Measurements from ENCODE around the gene CERS1.

Gene CERS1

DNA sequence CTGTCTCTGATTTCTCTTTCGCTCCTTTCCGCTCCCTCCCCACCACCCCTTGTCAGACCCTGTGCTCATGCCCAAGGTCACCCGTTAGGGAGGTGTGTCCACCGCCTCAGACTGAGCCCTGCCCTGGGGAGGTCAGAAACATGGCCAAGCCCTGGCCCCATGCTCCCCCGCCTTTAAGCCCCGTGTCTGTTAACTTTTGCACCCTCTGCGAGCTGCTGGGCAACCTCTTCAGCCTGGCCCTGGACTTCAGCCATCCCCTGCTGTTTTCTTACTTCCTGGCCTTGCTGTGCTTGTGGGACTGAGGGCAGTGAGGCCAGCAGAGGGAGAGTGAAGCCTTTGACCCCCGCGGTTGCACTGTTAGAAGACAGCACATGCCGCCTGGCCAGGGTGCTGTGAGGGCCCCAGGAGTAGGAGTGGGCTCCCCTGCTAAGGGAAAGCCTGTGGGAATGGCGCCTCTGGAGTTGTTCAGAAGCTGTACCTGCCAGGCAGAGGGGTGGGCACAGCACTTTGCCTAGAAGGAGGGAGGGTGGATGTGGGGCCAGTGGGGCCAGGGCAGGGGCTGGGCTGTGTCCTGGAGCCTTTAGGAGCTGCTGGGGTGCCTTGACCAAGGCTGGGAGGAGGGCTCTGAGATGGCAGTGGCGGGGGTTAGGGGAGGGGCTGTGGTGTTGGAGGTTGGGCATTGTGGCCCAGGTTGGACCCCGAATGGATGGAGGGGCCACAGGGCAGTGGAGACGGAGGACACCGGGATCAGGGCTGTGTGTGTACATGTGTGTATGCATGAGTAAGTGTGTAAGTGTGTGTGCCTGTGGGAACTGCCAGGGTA is 56.3 kb downstream of the CERS1 start:
- DNase-seq (ENCODE audit: low read depth): no peak

DNA sequence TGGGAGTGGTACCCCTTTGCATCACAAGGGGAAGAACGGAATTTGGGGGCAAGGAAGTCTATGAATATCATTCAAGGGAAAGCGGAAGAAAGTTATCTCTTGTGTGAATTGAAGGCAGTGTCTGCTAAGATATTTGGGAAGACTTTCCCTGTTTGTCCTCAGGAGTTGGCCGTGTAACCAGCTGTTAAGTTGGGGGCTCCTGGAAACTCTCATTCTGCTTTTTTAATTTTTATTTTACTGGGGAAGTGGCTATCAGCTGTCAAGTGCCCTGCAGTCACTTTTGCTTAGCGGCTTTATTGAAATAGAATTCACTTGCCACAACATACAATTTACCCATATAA is 61.3 kb downstream of the CERS1 start:
- no peak for DNase-seq (ENCODE audit: low read depth)

DNA sequence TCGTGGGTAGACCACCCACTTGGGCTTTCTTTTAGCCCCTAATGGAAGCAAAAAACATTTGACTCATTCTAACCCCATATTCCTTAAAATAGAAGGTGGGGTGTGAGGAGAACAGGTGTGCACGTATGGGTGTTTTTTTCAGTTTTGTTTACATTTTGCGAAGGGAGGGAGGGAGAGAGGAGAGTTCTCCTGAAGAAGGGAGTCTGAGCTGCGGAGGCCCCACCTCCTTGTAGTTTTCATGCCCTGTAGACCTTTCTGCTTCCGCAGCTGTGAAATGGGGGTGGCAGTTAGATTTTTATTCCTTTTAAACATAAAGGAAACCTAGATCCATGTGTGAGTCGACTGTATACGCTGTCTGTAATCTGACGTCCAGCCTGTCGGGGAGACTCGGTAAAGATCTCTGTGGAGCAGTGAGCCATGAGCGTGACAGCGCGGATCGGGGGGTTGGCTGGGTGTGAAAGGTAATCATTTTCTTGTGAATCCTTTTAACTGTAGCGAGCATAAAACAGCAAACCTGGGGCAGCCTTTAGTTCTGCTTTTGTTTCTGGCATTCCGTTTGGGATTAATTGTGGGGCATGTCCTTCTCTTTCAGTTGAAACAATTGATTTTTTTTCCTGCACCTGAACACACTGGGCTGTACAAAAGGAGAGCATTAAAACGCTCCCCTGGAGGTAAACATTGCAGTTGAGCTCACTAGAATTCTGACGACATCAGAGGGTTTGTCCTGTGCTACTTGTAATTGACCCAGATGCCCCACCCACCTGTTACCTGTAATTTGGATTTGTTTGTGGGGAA is 61.9 kb downstream of the CERS1 start:
- DNase-seq (ENCODE audit: low read depth): no peak

DNA sequence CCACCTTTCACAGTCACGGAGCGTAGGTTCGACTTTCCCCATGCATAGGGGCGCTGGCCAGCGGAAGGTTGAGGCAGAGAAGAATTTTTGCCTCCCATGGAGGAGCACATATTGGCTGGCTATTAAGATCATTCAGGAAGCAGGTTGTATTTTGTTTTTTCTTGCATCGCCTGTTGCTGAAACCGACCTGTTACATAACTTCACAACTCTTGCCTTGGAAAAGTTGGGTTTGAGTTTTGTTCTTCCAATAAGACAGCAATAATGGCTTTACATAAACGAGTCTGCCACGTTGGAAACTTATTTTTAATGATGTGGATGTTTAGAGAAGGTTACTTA is 62.8 kb downstream of the CERS1 start:
- no peak for DNase-seq (ENCODE audit: low read depth)

DNA sequence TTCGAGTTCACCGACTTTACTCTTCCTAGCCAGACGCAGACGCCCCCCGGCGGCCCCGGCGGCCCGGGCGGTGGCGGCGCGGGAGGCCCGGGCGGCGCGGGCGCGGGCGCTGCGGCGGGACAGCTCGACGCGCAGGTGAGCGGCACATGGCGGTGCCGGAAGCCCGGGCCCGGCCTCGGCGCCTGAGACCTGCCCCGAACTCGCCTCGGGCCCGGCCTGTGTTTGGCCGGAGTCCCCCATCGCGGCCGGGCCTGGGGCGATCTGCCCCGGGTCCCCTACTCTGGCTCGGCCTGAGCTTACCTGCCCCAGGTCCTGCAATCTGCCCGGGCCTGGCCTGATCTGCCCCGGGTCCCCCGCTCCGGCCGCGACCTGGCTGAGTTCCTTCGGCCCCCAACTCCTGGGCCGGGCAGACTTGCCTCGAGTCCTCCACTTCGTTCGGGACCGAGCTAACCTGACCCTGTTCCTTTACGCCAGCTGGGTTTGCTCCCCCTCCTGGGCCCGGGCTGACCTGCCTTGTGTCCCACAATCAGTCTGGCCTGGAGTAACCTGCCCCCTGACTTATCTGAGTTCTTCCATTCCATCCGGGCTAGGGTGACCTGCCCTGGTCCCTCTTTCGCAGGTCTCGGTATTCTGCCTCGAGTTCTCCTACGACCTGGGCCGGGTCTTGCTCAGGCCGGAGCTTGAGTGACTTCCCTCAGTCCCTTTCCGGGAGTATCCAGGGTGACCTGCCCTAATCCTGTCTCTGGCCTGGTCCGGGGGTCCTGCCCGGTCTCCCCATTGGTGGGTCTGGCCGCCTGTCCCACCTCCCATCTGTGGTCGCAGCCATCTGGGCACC is 63.4 kb downstream of the CERS1 start:
- DNase-seq (ENCODE audit: low read depth): no peak

DNA sequence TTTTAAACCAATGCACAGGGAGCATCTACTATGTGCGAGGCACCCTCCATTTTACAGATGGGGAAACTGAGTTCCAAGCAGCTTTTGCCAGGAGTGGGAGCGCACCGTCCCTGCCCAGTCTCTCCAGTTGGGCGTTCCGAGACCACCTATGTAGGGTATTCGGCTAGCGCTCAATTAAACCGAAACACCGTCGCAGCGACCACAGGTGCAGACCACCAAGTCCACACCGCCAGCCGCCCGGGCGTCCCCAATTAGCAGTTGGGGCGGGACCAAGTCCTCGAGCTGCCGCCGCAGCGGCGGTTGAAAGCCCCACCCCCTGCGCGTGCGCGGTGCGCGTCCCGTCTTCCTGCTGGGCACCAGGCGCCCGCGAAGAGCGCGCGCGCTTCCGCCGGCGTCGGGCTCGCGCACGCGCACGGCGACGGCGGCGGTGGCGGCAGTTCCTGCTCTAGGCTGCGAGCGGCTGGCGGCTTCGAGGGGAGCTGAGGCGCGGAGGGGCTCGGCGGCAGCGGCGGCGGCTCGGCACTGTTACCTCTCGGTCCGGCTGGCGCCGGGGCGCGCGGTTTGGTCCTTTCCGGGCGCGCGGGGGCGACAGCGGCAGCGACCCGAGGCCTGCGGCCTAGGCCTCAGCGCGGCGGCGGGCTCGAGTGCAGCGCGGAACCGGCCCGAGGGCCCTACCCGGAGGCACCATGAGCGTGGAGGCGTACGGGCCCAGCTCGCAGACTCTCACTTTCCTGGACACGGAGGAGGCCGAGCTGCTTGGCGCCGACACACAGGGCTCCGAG is 64.2 kb downstream of the CERS1 start, which contains the start of gene UPF1:
Gene UPF1 (plus strand): TSS at position 436 of the 782 bp plus-strand sequence. CDS start 251 bp downstream, at position 687.
- DNase-seq (ENCODE audit: low read depth): peak; percentile 52

DNA sequence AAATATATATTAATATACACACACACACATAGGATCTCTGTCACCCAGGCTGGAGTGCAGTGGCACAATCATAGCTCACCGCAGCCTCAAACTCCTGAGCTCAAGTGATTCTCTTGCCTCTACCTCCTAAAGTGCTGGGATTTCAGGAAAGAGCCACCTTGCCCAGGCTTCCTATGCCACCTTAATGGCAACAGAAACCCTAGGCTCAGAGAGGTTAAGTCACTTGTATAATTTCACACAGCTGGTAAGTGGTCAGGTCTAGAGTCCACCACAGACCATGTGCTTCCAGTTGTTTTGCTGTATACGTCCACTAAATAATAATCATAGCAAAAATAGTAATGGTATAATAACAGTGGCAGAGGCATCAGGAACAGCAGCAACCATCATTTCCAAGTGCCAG is 65.5 kb downstream of the CERS1 start:
- no peak for DNase-seq (ENCODE audit: low read depth)

DNA sequence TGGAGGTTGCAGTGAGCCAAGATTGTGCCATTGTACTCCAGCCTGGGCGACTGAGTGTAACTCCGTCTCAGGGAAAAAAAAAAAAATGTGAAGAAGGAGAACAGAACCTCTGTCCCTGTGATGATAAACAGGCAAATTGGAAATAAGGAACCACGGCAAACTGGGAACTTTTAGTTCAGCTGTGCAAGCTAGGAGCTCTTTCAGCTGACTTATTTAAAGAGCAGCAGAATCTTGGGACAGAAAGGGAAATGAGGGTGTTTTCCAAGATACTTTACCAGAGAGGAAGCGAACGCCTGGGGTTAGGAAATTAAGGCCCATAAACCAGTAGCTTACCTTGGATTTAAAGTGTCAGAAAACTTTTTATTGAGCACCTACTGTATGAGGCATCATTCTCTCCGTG is 67.2 kb downstream of the CERS1 start:
- DNase-seq (ENCODE audit: low read depth): no peak
